A549 (cell line): ENCODE results near the gene DACT2. TPM values are rescaled to one million over a fixed set of nuclear protein-coding genes. Genes with fewer than 3 reads are reported as not detected.

Experiments
- ATAC-seq, 2 experiments: fragments of 200-7000 bp in 1 of 2; fragments of >200 bp in 1 of 2; cut with Nextera tagmentation in 1 of 2; cut with Tn5 transposase in 1 of 2; 3 replicates each; pipeline versions ENCODE4 v1.8.0 to v1.9.1; 2018 to 2020; ENCODE audit warnings: mild to moderate bottlenecking in 1 of 2, moderate library complexity in 1 of 2
- CTCF ChIA-PET: fragments of 300-600 bp; sonication (Branson Sonifier 250); formaldehyde crosslinking; extraction: SDS; loops from one replicate; lab custom pipeline; 2021; ENCODE audit warnings: antibody characterized with exemption, inconsistent platforms; lab: Yijun Ruan, JAX
- POLR2A ChIA-PET: fragments of 350-600 bp; formaldehyde crosslinking; extraction: SDS; loops from one replicate; lab custom pipeline; 2021; ENCODE audit warnings: antibody characterized with exemption, inconsistent platforms; lab: Yijun Ruan, JAX
- DNase-seq, 2 experiments: peaks; one replicate each; pipeline versions ENCODE4 v3.0.0 to v3.0.0-alpha.2; 2011 to 2016; ENCODE audit warnings: low read depth in 1 of 2, low spot score in 1 of 2
- FAIRE-seq: peaks from 2 replicates; lab custom pipeline; 2011; peaks lifted over from hg19 to GRCh38; lab: Jason Lieb, UNC
- H3K27ac ChIP-seq, 2 experiments: fragments of >200 bp; sonication (Bioruptor Twin); formaldehyde crosslinking; 3 replicates each; pipeline ENCODE4 v1.5.1; 2016 to 2017
- H3K4me1 ChIP-seq: fragments of >200 bp; sonication (Bioruptor Twin); formaldehyde crosslinking; 3 replicates; pipeline ENCODE4 v1.6.1; 2016
- H3K4me2 ChIP-seq: fragments of >200 bp; sonication (Bioruptor Twin); formaldehyde crosslinking; 3 replicates; pipeline ENCODE4 v1.6.1; 2016
- H3K4me3 ChIP-seq: fragments of >200 bp; sonication (Bioruptor Twin); formaldehyde crosslinking; 3 replicates; pipeline ENCODE4 v1.5.1; 2016
- H3K9me3 ChIP-seq: fragments of >200 bp; sonication (Bioruptor Twin); formaldehyde crosslinking; 3 replicates; pipeline ENCODE4 v1.6.1; 2016
- FOSL2 ChIP-seq, 2 experiments: fragments of 450-650 bp in 1 of 2; fragments of >200 bp in 1 of 2; sonication (Bioruptor Twin) in 1 of 2; formaldehyde crosslinking; IDR thresholded peaks; 2 replicates each; pipeline versions ENCODE4 v1.5.0 to v1.6.1; 2016 to 2020; ENCODE audit warnings: mild to moderate bottlenecking in 1 of 2, moderate library complexity in 1 of 2
- HDAC2 ChIP-seq: fragments of 200-600 bp; sonication (generic); IDR thresholded peaks from 2 replicates; pipeline ENCODE4 v1.6.1; 2016
- HOXA7 ChIP-seq: fragments of 250-450 bp; sonication (Bioruptor Pico); IDR thresholded peaks from 2 replicates; pipeline ENCODE4 v1.5.0; 2020; ENCODE audit warnings: mild to moderate bottlenecking, moderate library complexity
- HOXB5 ChIP-seq: fragments of 250-450 bp; sonication (Bioruptor Pico); IDR thresholded peaks from 2 replicates; pipeline ENCODE4 v1.5.0; 2020; ENCODE audit warnings: mild to moderate bottlenecking, moderate library complexity
- JUNB ChIP-seq: fragments of >200 bp; sonication (Bioruptor Twin); formaldehyde crosslinking; IDR thresholded peaks from 2 replicates; pipeline ENCODE4 v1.6.1; 2016
- MAZ ChIP-seq: fragments of 150-350 bp; IDR thresholded peaks from 2 replicates; pipeline ENCODE4 v1.6.1; 2014; ENCODE audit warnings: antibody characterized with exemption, low read depth, low read length, borderline replicate concordance
- PBX3 ChIP-seq: IDR thresholded peaks from 2 replicates; pipeline ENCODE4 v1.6.1; 2012
- PHF8 ChIP-seq: fragments of 200-600 bp; sonication (generic); IDR thresholded peaks from 2 replicates; pipeline ENCODE4 v1.6.1; 2016; ENCODE audit warnings: low read depth, mild to moderate bottlenecking, antibody characterized with exemption, moderate library complexity, borderline replicate concordance
- RFX5 ChIP-seq: fragments of 450-650 bp; IDR thresholded peaks from 2 replicates; pipeline ENCODE4 v1.7.1; 2014; ENCODE audit warnings: antibody characterized with exemption, mild to moderate bottlenecking, moderate library complexity
- RNF2 ChIP-seq: fragments of 200-600 bp; sonication (generic); IDR thresholded peaks from 2 replicates; pipeline ENCODE4 v1.6.1; 2016; ENCODE audit warnings: low read depth, mild to moderate bottlenecking, antibody characterized with exemption, moderate library complexity, borderline replicate concordance
- SMC3 ChIP-seq: fragments of >200 bp; sonication (Bioruptor Twin); formaldehyde crosslinking; IDR thresholded peaks from 3 replicates; pipeline ENCODE4 v1.6.1; 2018; ENCODE audit warnings: inconsistent platforms
- TP53 ChIP-seq: fragments of 250-450 bp; sonication (Bioruptor Pico); IDR thresholded peaks from 2 replicates; pipeline ENCODE4 v1.5.0; 2021; ENCODE audit warnings: mild to moderate bottlenecking, moderate library complexity
- ZC3H11A ChIP-seq: fragments of 450-650 bp; IDR thresholded peaks from 2 replicates; pipeline ENCODE4 v1.6.1; 2014; ENCODE audit warnings: antibody characterized with exemption, mild to moderate bottlenecking
- ZFP36 ChIP-seq: fragments of 450-650 bp; IDR thresholded peaks from 2 replicates; pipeline ENCODE4 v1.6.1; 2014; ENCODE audit warnings: borderline replicate concordance; ENCODE audit not compliant: partially characterized antibody
- WGBS: methylation state at CpG from one replicate; pipeline ENCODE4 v1.1.6; 2017; ENCODE audit errors: missing lambda C conversion rate; 5-methylcytosine and 5-hydroxymethylcytosine counted together
- polyA plus RNA-seq, 4 experiments: library from polyadenylated mRNA; depleted of rRNA in 3 of 4; stranded (reverse); fragments of >200 nt; fragmentation: RNase III in 1 of 4; extraction: RNeasy Plus Mini Kit Qiagen cat#74134 plus additional on column Dnase treatment in 1 of 4; gene quantifications; 2 replicates in 3 of 4; 3 replicates in 1 of 4; pipeline ENCODE4 v1.2.3, GENCODE V29; 2011 to 2017
- TF ChIP-seq, protein P1 (sequence below): fragments of 250-450 bp; sonication (Bioruptor Pico); IDR thresholded peaks from 2 replicates; pipeline ENCODE4 v1.5.0; 2020; ENCODE audit warnings: low read depth, mild to moderate bottlenecking, moderate library complexity
- TF ChIP-seq, protein P2 (sequence below): fragments of >200 bp; sonication (Bioruptor Twin); formaldehyde crosslinking; IDR thresholded peaks from 2 replicates; pipeline ENCODE4 v1.6.1; 2016
- TF ChIP-seq, protein P3 (sequence below): fragments of 250-450 bp; sonication (Bioruptor Pico); IDR thresholded peaks from 2 replicates; pipeline ENCODE4 v1.5.0; 2021; ENCODE audit warnings: mild to moderate bottlenecking, moderate library complexity, borderline replicate concordance

The DACT2 gene
- polyA plus RNA-seq, 2 of the 4 experiments (the other 2 are of a cell fraction): 0.63 to 1.5 TPM

GRCh38 chr6:168309183-168309582 lies 10.4 kb downstream of the DACT2 start:
- no peaks in the 10 kb centered on the region for H3K4me1 ChIP-seq
- POLR2A ChIA-PET: no interaction called here
- ATAC-seq (no peak), DNase-seq (no peak), FAIRE-seq (no peak)
- H3K4me3 ChIP-seq: no peak overlapping the region
- TF ChIP-seq PBX3 (no peak), RFX5 (no peak), SMC3 (no peak), FOSL2 (IDR thresholded peaks at IDR 0.05) (no peak), FOSL2 (CRISPR knock-in tag; IDR thresholded peaks at IDR 0.05) (no peak), TP53 (CRISPR knock-in tag) (no peak)
- TF ChIP-seq, protein P1, sequence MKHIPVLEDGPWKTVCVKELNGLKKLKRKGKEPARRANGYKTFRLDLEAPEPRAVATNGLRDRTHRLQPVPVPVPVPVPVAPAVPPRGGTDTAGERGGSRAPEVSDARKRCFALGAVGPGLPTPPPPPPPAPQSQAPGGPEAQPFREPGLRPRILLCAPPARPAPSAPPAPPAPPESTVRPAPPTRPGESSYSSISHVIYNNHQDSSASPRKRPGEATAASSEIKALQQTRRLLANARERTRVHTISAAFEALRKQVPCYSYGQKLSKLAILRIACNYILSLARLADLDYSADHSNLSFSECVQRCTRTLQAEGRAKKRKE (CRISPR knock-in tag): no peak
- TF ChIP-seq, protein P2, sequence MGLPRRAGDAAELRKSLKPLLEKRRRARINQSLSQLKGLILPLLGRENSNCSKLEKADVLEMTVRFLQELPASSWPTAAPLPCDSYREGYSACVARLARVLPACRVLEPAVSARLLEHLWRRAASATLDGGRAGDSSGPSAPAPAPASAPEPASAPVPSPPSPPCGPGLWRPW: no peak
- H3K4me2 ChIP-seq: no peak overlapping the region
- H3K27ac ChIP-seq: no peak overlapping the region
- CTCF ChIA-PET: no interaction called here
- WGBS: 87% methylated on average over 23 of the region's 30 CpGs
- no peaks in the 10 kb centered on the region for H3K9me3 ChIP-seq

DNA sequence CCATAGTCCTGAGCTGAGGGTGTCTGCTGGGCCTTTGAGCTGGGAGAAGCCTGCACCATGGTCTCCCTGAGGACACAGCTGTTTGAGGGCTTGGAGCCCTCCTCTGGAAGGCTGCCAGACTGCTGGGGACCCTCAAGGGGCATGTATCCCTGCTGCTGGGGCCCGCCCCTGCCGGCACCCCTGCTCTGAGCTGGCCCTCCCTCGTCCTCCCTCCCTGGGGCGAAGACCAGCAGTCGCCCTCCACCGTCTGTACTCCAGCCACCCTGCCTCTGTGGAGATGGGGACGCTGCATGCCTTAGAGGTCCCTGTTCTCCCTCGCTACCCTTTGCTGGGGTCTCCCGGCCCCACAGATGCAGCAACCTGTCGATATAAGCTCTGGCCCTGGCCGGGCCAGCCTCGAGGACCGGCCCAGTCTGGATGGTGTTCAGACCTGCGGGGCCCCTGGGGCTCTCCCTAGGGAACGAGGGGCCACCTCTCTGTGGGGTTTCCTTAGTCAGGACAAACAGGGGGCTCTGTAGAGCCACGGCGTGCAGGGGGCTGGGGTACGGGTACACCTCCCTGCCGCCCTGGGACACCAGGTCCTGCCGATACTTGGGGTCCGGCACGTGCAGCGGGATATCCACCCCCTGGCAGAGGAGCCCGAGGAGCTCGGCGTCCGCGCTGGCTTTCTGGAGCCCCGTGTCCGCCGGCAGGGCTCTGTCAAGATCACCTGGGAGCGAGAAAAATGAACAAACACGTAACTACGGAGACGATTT lies 11.0 kb downstream of the DACT2 start:
- no peaks in the 10 kb centered on the region for H3K4me1 ChIP-seq
- CTCF ChIA-PET: no interaction called here
- no peak; a peak in 1 of 6 replicates for ATAC-seq
- H3K27ac ChIP-seq: no peak overlapping the region
- FAIRE-seq: no peak
- 93% methylated on average over 8 of the region's 35 CpGs for WGBS
- no peak for DNase-seq
- no peaks in the 10 kb centered on the region for H3K9me3 ChIP-seq
- POLR2A ChIA-PET: no interaction called here
- H3K4me3 ChIP-seq: no peak overlapping the region
- H3K4me2 ChIP-seq: no peak overlapping the region
- no peak for TF ChIP-seq MAZ
- TF ChIP-seq PHF8: no peak
- no peak for TF ChIP-seq TP53 (CRISPR knock-in tag)

DNA sequence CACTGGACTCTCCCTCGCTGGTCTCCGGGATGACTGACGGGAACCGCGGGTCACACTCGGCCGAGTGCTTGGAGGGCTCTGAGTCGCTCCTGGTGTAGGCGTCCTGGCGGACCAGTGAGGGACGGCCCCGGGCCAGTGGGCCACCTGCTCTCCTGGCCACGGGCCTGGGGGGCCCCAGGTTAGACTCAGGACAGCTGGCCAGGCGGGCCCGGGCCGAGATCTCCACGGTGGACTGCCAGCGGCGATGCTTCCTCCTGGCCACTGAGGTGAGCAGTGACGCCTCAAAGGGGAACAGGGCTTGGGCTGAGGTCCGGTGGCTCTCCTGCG lies 11.9 kb downstream of the DACT2 start:
- TF ChIP-seq, protein P3, sequence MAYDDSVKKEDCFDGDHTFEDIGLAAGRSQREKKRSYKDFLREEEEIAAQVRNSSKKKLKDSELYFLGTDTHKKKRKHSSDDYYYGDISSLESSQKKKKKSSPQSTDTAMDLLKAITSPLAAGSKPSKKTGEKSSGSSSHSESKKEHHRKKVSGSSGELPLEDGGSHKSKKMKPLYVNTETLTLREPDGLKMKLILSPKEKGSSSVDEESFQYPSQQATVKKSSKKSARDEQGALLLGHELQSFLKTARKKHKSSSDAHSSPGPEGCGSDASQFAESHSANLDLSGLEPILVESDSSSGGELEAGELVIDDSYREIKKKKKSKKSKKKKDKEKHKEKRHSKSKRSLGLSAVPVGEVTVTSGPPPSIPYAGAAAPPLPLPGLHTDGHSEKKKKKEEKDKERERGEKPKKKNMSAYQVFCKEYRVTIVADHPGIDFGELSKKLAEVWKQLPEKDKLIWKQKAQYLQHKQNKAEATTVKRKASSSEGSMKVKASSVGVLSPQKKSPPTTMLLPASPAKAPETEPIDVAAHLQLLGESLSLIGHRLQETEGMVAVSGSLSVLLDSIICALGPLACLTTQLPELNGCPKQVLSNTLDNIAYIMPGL (CRISPR knock-in tag): no peak
- TF ChIP-seq PBX3 (no peak), TP53 (CRISPR knock-in tag) (no peak), HOXB5 (CRISPR knock-in tag) (no peak), ZFP36 (no peak), JUNB (no peak), RNF2 (no peak), ZC3H11A (no peak), HOXA7 (CRISPR knock-in tag) (no peak), HDAC2 (no peak), SMC3 (no peak)
- Histone ChIP-seq H3K4me2 (no peak overlapping the region), H3K9me3 (no peaks in the 10 kb centered on the region), H3K4me1 (peaks cover 1% of the 10 kb centered on the region; the same call in 2 of the 3 replicates), H3K27ac (no peak overlapping the region), H3K4me3 (no peak overlapping the region)
- CTCF ChIA-PET: no interaction called here
- POLR2A ChIA-PET: no interaction called here
- FAIRE-seq (no peak), ATAC-seq (no peak), DNase-seq (no peak)
- 100% methylated on average over 3 of the region's 22 CpGs for WGBS
